Activated effector memory CD4-positive, alpha-beta T cell treated with Interleukin-2 at 50 U/mL for 16 hours (primary cell): Measurements from ENCODE around the gene ABCB1.
"Not testable (repeated sequence)": the region's sequence is repeated elsewhere in the genome, so short reads cannot be mapped to it uniquely, and the experiment has no call there.

Source experiments
- DNase-seq: peaks from one replicate; pipeline ENCODE4 v3.0.0-alpha.2; 2020

Gene ABCB1

GRCh38 chr7:87465534-87465880, 135.2 kb downstream of the ABCB1 start:
- DNase-seq: not testable (repeated sequence)

GRCh38 chr7:87464830-87465533, 135.7 kb downstream of the ABCB1 start:
- not testable (repeated sequence) for DNase-seq

DNA sequence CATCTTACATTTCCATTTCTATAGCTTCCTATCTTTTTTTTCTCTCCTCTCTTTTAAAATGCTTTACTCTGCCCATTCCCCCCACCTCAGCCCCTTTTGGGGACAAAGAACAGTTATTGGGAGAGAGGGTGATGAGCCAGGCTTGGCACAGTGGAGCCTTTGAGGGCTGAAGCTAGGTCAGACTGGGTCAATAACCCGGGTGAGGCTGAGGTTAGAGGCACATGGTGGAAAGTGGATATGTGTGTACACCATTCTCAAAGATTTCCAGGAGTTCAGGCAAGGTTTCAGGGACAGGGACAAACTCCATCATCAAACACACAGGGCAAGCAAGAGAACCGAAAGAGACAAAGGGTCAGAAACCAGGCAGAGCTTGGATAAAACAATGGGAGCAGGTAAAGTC, 136.7 kb downstream of the ABCB1 start:
- DNase-seq: no peak

GRCh38 chr7:87460444-87460843, 140.2 kb downstream of the ABCB1 start:
- not testable (repeated sequence) for DNase-seq

DNA sequence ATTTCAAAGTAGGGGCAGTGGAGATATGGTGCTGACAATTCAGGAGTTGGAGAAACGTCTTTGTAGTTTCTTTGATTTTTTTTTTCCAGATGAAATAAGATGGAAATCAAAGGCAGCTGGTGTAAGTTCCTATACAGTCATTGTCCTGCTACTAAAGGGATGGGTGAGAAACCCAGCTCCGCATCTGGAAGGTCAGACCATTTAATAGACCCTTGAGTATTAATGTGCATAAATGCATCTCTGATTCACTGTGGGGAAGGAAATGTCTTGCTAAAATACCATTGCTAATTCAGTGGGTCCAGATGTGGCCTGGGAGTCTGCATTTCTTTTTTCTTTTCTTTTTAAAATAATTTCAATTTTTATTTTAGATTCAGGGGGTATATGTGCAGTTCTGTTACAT, 140.7 kb downstream of the ABCB1 start:
- no peak for DNase-seq

- no peak for DNase-seq
Measured at GRCh38 chr7:87458148-87458547, 142.5 kb downstream of the ABCB1 start.

DNA sequence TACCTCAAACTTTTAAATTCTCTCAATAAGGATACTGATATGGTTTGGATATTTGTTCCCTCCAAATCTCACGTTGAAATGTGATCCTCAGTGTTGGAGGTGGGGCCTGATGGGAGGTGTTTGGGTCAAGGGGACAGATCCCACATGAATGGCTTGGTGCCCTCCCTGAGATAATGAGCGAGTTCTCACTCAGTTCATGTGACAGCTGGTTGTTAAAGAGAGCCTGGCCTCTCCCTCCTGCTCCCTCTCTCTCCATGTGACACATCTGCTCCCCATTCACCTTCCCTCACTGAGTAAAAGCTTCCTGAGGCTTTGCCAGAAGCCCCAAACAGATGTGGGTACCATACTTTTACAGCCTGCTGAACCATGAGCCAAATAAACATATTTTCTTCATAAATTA, 144.4 kb downstream of the ABCB1 start:
- no peak for DNase-seq
